HFFc6 (cell line): Measurements from ENCODE around the gene DES. TPM values are rescaled to one million over a fixed set of nuclear protein-coding genes. Genes with fewer than 3 reads are reported as not detected.

Experiments used
- DNase-seq: peaks from one replicate; pipeline ENCODE4 v3.0.0-alpha.2; 2018
- H3K27ac Mint-ChIP-seq: 2 replicates; pipeline ENCODE4 v1.8.0; 2020; ENCODE audit warnings: mild to moderate bottlenecking, mixed read lengths
- H3K27me3 Mint-ChIP-seq: 2 replicates; pipeline ENCODE4 v1.8.0; 2021; ENCODE audit warnings: mild to moderate bottlenecking, moderate library complexity, mixed read lengths; ENCODE audit not compliant: insufficient read depth
- H3K36me3 Mint-ChIP-seq: 2 replicates; pipeline ENCODE4 v1.8.0; 2021; ENCODE audit warnings: low read depth, mixed read lengths
- H3K4me1 Mint-ChIP-seq: 2 replicates; pipeline ENCODE4 v1.8.0; 2020; ENCODE audit warnings: low read depth, mixed read lengths
- H3K4me3 Mint-ChIP-seq: 2 replicates; pipeline ENCODE4 v1.8.0; 2020; ENCODE audit warnings: mild to moderate bottlenecking, moderate library complexity, mixed read lengths
- H3K9me3 Mint-ChIP-seq: 2 replicates; pipeline ENCODE4 v1.8.0; 2020; ENCODE audit warnings: mild to moderate bottlenecking, mixed read lengths
- CTCF ChIP-seq: fragments of 200-600 bp; sonication (generic); IDR thresholded peaks from 2 replicates; pipeline ENCODE4 v1.5.0; 2021; ENCODE audit warnings: antibody characterized with exemption, mild to moderate bottlenecking
- total RNA-seq, 6 experiments: library from RNA; stranded (reverse); fragmentation: NEBNext Ultra II Directional; extraction: Animal tissue kit (Norgen Biotek cat#: 25700); gene quantifications; 2 replicates in 1 of 6; 3 replicates in 5 of 6; pipeline ENCODE4 v1.2.3, GENCODE V29; 2021

DES gene
- total RNA-seq, 6 experiments from 2014 or later: 0.12 to 0.37 (median 0.19) TPM; not detected in 1

- Mint-ChIP-seq H3K27ac (no peak overlapping the region), H3K9me3 (peaks cover 9% of the 10 kb centered on the region; the same call in 1 of the 2 replicates), H3K4me1 (peaks cover 40% of the 10 kb centered on the region), H3K4me3 (no peak overlapping the region), H3K27me3 (no peaks in the 10 kb centered on the region), H3K36me3 (peaks cover 5% of the 10 kb centered on the region; the same call in 1 of the 2 replicates)
- DNase-seq: no peak
- no peak for TF ChIP-seq CTCF
These were observed 7.8 kb upstream of the DES start for GRCh38 chr2:219410390-219410789.

- no peak for DNase-seq
- Mint-ChIP-seq H3K4me3 (no peak overlapping the region), H3K4me1 (peaks cover under 1% of the 10 kb centered on the region; the same call in 1 of the 2 replicates), H3K27me3 (no peaks in the 10 kb centered on the region), H3K36me3 (no peaks in the 10 kb centered on the region), H3K27ac (no peak overlapping the region), H3K9me3 (peaks cover 9% of the 10 kb centered on the region; the same call in 1 of the 2 replicates)
- no peak for TF ChIP-seq CTCF
These were observed 3.3 kb upstream of the DES start for GRCh38 chr2:219414857-219415256.

- H3K4me1 Mint-ChIP-seq: no peaks in the 10 kb centered on the region; the same call in 1 of the 2 replicates
- H3K27ac Mint-ChIP-seq: no peak overlapping the region
- no peaks in the 10 kb centered on the region for H3K27me3 Mint-ChIP-seq
- no peaks in the 10 kb centered on the region for H3K36me3 Mint-ChIP-seq
- no peak for TF ChIP-seq CTCF
- peaks cover 9% of the 10 kb centered on the region; the same call in 1 of the 2 replicates for H3K9me3 Mint-ChIP-seq
- H3K4me3 Mint-ChIP-seq: no peak overlapping the region
- DNase-seq: no peak
These were observed 2.5 kb upstream of the DES start for GRCh38 chr2:219415580-219416234.

GRCh38 chr2:219416235-219416602, 2.0 kb upstream of the DES start:
- H3K36me3 Mint-ChIP-seq: no peaks in the 10 kb centered on the region
- DNase-seq: no peak
- H3K27me3 Mint-ChIP-seq: no peaks in the 10 kb centered on the region
- no peak for TF ChIP-seq CTCF
- H3K27ac Mint-ChIP-seq: no peak overlapping the region
- no peak overlapping the region for H3K4me3 Mint-ChIP-seq
- H3K9me3 Mint-ChIP-seq: peaks cover 9% of the 10 kb centered on the region; the same call in 1 of the 2 replicates
- no peaks in the 10 kb centered on the region; the same call in 1 of the 2 replicates for H3K4me1 Mint-ChIP-seq

- H3K4me1 Mint-ChIP-seq: no peaks in the 10 kb centered on the region; the same call in 1 of the 2 replicates
- DNase-seq: no peak
- H3K9me3 Mint-ChIP-seq: peaks cover 9% of the 10 kb centered on the region; the same call in 1 of the 2 replicates
- no peak overlapping the region for H3K27ac Mint-ChIP-seq
- no peaks in the 10 kb centered on the region for H3K36me3 Mint-ChIP-seq
- TF ChIP-seq CTCF: no peak
- H3K4me3 Mint-ChIP-seq: no peak overlapping the region
- no peaks in the 10 kb centered on the region for H3K27me3 Mint-ChIP-seq
These were observed 1.2 kb upstream of the DES start for GRCh38 chr2:219416938-219417337.
